Measurements from ENCODE around the gene ESYT3.

Gene ESYT3

GRCh38 chr3:138434276-138434874, at the start of gene ESYT3:
TSS of gene ESYT3 (plus strand) at chr3:138434616. CDS start at chr3:138434799, 183 bp downstream.
- peaks cover 4% of the 10 kb centered on the region for H3K9me3 ChIP-seq (ENCODE audit: control insufficient read depth, low read length)
- H3K4me1 ChIP-seq (ENCODE audit: control insufficient read depth, insufficient read depth, low read length), result peaks cover 3% of the 10 kb centered on the region
- peak within 1 kb of the TSS; percentile 55 for H3K4me3 ChIP-seq (ENCODE audit: low read length)
- H3K27me3 ChIP-seq (ENCODE audit: control insufficient read depth, insufficient read depth, low read length), result peaks cover 41% of the 10 kb centered on the region
- H3K36me3 ChIP-seq (ENCODE audit: control insufficient read depth, insufficient read depth, low read length), result no peaks in the 10 kb centered on the region
- peak within 1 kb of the TSS; percentile 66 for H3K9ac ChIP-seq (ENCODE audit: low read length)

- Histone ChIP-seq H3K36me3 (ENCODE audit: control insufficient read depth, insufficient read depth, low read length) (no peaks in the 10 kb centered on the region), H3K27me3 (ENCODE audit: control insufficient read depth, insufficient read depth, low read length) (no peaks in the 10 kb centered on the region), H3K4me1 (ENCODE audit: control insufficient read depth, insufficient read depth, low read length) (peaks cover 4% of the 10 kb centered on the region), H3K4me3 (ENCODE audit: low read length) (no peak overlapping the region), H3K9ac (ENCODE audit: low read length) (no peak overlapping the region), H3K9me3 (ENCODE audit: control insufficient read depth, low read length) (no peaks in the 10 kb centered on the region)
Observed at GRCh38 chr3:138384976-138385375, 49.4 kb upstream of the ESYT3 start.

- Histone ChIP-seq H3K27me3 (ENCODE audit: control insufficient read depth, insufficient read depth, low read length) (no peaks in the 10 kb centered on the region), H3K4me1 (ENCODE audit: control insufficient read depth, insufficient read depth, low read length) (peaks cover 4% of the 10 kb centered on the region), H3K9ac (ENCODE audit: low read length) (no peak overlapping the region), H3K36me3 (ENCODE audit: control insufficient read depth, insufficient read depth, low read length) (no peaks in the 10 kb centered on the region), H3K4me3 (ENCODE audit: low read length) (no peak overlapping the region), H3K9me3 (ENCODE audit: control insufficient read depth, low read length) (no peaks in the 10 kb centered on the region)
Observed at GRCh38 chr3:138389144-138389601, 45.2 kb upstream of the ESYT3 start.

GRCh38 chr3:138389841-138390581, 44.4 kb upstream of the ESYT3 start:
- H3K9ac ChIP-seq (ENCODE audit: low read length), result no peak overlapping the region
- no peaks in the 10 kb centered on the region for H3K9me3 ChIP-seq (ENCODE audit: control insufficient read depth, low read length)
- peaks cover 4% of the 10 kb centered on the region for H3K4me1 ChIP-seq (ENCODE audit: control insufficient read depth, insufficient read depth, low read length)
- no peak overlapping the region for H3K4me3 ChIP-seq (ENCODE audit: low read length)
- H3K27me3 ChIP-seq (ENCODE audit: control insufficient read depth, insufficient read depth, low read length), result no peaks in the 10 kb centered on the region
- no peaks in the 10 kb centered on the region for H3K36me3 ChIP-seq (ENCODE audit: control insufficient read depth, insufficient read depth, low read length)

GRCh38 chr3:138390582-138390932, 43.9 kb upstream of the ESYT3 start:
- H3K36me3 ChIP-seq (ENCODE audit: control insufficient read depth, insufficient read depth, low read length), result no peaks in the 10 kb centered on the region
- peaks cover 4% of the 10 kb centered on the region for H3K4me1 ChIP-seq (ENCODE audit: control insufficient read depth, insufficient read depth, low read length)
- no peak overlapping the region for H3K9ac ChIP-seq (ENCODE audit: low read length)
- no peaks in the 10 kb centered on the region for H3K9me3 ChIP-seq (ENCODE audit: control insufficient read depth, low read length)
- H3K4me3 ChIP-seq (ENCODE audit: low read length), result no peak overlapping the region
- H3K27me3 ChIP-seq (ENCODE audit: control insufficient read depth, insufficient read depth, low read length), result no peaks in the 10 kb centered on the region

- H3K36me3 ChIP-seq (ENCODE audit: control insufficient read depth, insufficient read depth, low read length), result no peaks in the 10 kb centered on the region
- no peaks in the 10 kb centered on the region for H3K9me3 ChIP-seq (ENCODE audit: control insufficient read depth, low read length)
- no peak overlapping the region for H3K9ac ChIP-seq (ENCODE audit: low read length)
- H3K4me1 ChIP-seq (ENCODE audit: control insufficient read depth, insufficient read depth, low read length), result peaks cover 4% of the 10 kb centered on the region
- H3K4me3 ChIP-seq (ENCODE audit: low read length), result no peak overlapping the region
- H3K27me3 ChIP-seq (ENCODE audit: control insufficient read depth, insufficient read depth, low read length), result no peaks in the 10 kb centered on the region
Observed at GRCh38 chr3:138394156-138394555, 40.3 kb upstream of the ESYT3 start.

- Histone ChIP-seq H3K9me3 (ENCODE audit: control insufficient read depth, low read length) (no peaks in the 10 kb centered on the region), H3K9ac (ENCODE audit: low read length) (no peak overlapping the region), H3K4me3 (ENCODE audit: low read length) (no peak overlapping the region), H3K36me3 (ENCODE audit: control insufficient read depth, insufficient read depth, low read length) (no peaks in the 10 kb centered on the region), H3K4me1 (ENCODE audit: control insufficient read depth, insufficient read depth, low read length) (peaks cover 2% of the 10 kb centered on the region), H3K27me3 (ENCODE audit: control insufficient read depth, insufficient read depth, low read length) (no peaks in the 10 kb centered on the region)
Observed at GRCh38 chr3:138394686-138395085, 39.7 kb upstream of the ESYT3 start.

GRCh38 chr3:138395865-138396751, 38.3 kb upstream of the ESYT3 start:
- no peaks in the 10 kb centered on the region for H3K4me1 ChIP-seq (ENCODE audit: control insufficient read depth, insufficient read depth, low read length)

GRCh38 chr3:138396752-138397410, 37.5 kb upstream of the ESYT3 start:
- H3K27me3 ChIP-seq (ENCODE audit: control insufficient read depth, insufficient read depth, low read length), result no peaks in the 10 kb centered on the region

More at GRCh38 chr3:138395865-138396751, 38.3 kb upstream of the ESYT3 start:
- H3K9me3 ChIP-seq (ENCODE audit: control insufficient read depth, low read length), result no peaks in the 10 kb centered on the region
- no peak overlapping the region for H3K9ac ChIP-seq (ENCODE audit: low read length)
- no peak overlapping the region for H3K4me3 ChIP-seq (ENCODE audit: low read length)
- no peaks in the 10 kb centered on the region for H3K36me3 ChIP-seq (ENCODE audit: control insufficient read depth, insufficient read depth, low read length)
- no peaks in the 10 kb centered on the region for H3K27me3 ChIP-seq (ENCODE audit: control insufficient read depth, insufficient read depth, low read length)

GRCh38 chr3:138397983-138398382, 36.4 kb upstream of the ESYT3 start:
- H3K4me3 ChIP-seq (ENCODE audit: low read length), result no peak overlapping the region
- no peaks in the 10 kb centered on the region for H3K36me3 ChIP-seq (ENCODE audit: control insufficient read depth, insufficient read depth, low read length)
- H3K27me3 ChIP-seq (ENCODE audit: control insufficient read depth, insufficient read depth, low read length), result no peaks in the 10 kb centered on the region
- H3K9me3 ChIP-seq (ENCODE audit: control insufficient read depth, low read length), result no peaks in the 10 kb centered on the region
- no peak overlapping the region for H3K9ac ChIP-seq (ENCODE audit: low read length)
- no peaks in the 10 kb centered on the region for H3K4me1 ChIP-seq (ENCODE audit: control insufficient read depth, insufficient read depth, low read length)

More at GRCh38 chr3:138396752-138397410, 37.5 kb upstream of the ESYT3 start:
- H3K36me3 ChIP-seq (ENCODE audit: control insufficient read depth, insufficient read depth, low read length), result no peaks in the 10 kb centered on the region
- no peaks in the 10 kb centered on the region for H3K9me3 ChIP-seq (ENCODE audit: control insufficient read depth, low read length)
- no peaks in the 10 kb centered on the region for H3K4me1 ChIP-seq (ENCODE audit: control insufficient read depth, insufficient read depth, low read length)
- no peak overlapping the region for H3K4me3 ChIP-seq (ENCODE audit: low read length)
- no peak overlapping the region for H3K9ac ChIP-seq (ENCODE audit: low read length)

- no peaks in the 10 kb centered on the region for H3K36me3 ChIP-seq (ENCODE audit: control insufficient read depth, insufficient read depth, low read length)
- H3K9ac ChIP-seq (ENCODE audit: low read length), result no peak overlapping the region
- no peaks in the 10 kb centered on the region for H3K4me1 ChIP-seq (ENCODE audit: control insufficient read depth, insufficient read depth, low read length)
- no peak overlapping the region for H3K4me3 ChIP-seq (ENCODE audit: low read length)
- H3K27me3 ChIP-seq (ENCODE audit: control insufficient read depth, insufficient read depth, low read length), result no peaks in the 10 kb centered on the region
- no peaks in the 10 kb centered on the region for H3K9me3 ChIP-seq (ENCODE audit: control insufficient read depth, low read length)
Observed at GRCh38 chr3:138398791-138399575, 35.4 kb upstream of the ESYT3 start.
